ENCODE measurements around the gene CYB5B. TPM values are rescaled to one million over a fixed set of nuclear protein-coding genes. Genes with fewer than 3 reads are reported as not detected.

The CYB5B gene
- total and polyA plus RNA-seq, 2 donors (not counting 3 experiments of a cell fraction or from before 2014, with no cell fraction given) = 175 to 176 TPM

DNA sequence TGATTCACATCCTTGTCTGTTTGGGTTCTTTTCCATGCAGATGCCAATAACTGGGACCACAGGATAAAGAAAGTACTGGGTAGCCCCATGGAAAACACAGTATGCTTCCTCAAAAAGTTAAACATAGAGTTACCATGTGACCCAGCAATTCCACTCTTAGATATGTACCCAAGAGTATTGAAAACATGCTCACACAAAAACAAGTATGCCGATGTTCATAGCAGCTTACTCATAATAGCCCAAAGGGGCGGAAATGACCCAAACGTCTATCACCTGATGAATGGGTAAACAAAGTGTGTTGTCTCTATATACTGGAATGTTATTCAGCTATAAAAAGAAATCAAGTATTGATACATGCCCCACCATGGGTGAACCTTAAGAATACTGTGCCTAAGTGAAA lies 55.4 kb downstream of the CYB5B start:
- H3K4me2 ChIP-seq (ENCODE audit: insufficient read depth, low read length) = no peak overlapping the region
- H2AFZ ChIP-seq (ENCODE audit: low read depth, low read length) = no peak overlapping the region
- peaks cover 40% of the 10 kb centered on the region for H3K4me1 ChIP-seq (ENCODE audit: control insufficient read depth, extremely low read depth, insufficient read depth, low read length)
- H4K20me1 ChIP-seq (replicated peaks; ENCODE audit: control insufficient read depth, extremely low read depth, insufficient read depth, low read length) = no peaks in the 10 kb centered on the region
- dilution Hi-C loops (cut with MboI; ENCODE audit: extremely low pct_ligation_motif_present, low sequenced_read_pairs) = no loop called here
- H3K36me3 ChIP-seq (ENCODE audit: control insufficient read depth in 2 of 2, extremely low read depth in 1 of 2, insufficient read depth in 2 of 2, low read length in 2 of 2) = no peaks in the 10 kb centered on the region
- no peak overlapping the region for H3K27ac ChIP-seq (ENCODE audit: insufficient read depth, low read depth, low read length)
- H3K79me2 ChIP-seq (ENCODE audit: control insufficient read depth, insufficient read depth, low read length) = no peaks in the 10 kb centered on the region
- TF ChIP-seq FOS (IDR thresholded peaks at IDR 0.05; ENCODE audit: borderline replicate concordance, insufficient read depth, low read length) (no peak), POLR2AphosphoS5 (IDR thresholded peaks at IDR 0.05; ENCODE audit: insufficient read depth, low read depth, low read length) (no peak), GATA2 (IDR thresholded peaks at IDR 0.05; ENCODE audit: insufficient read depth, insufficient read length, low read depth, low read length) (no peak), POLR2A (IDR thresholded peaks at IDR 0.05; ENCODE audit: low read depth, low read length) (no peak), JUN (IDR thresholded peaks at IDR 0.05; ENCODE audit: borderline replicate concordance, insufficient read depth, insufficient read length, low read depth) (no peak), MYC (IDR thresholded peaks at IDR 0.05; ENCODE audit: low read depth, low read length) (no peak), EZH2 (IDR thresholded peaks at IDR 0.05; ENCODE audit: borderline replicate concordance, low read depth, low read length, severe bottlenecking) (no peak)
- TF ChIP-seq, protein P1, sequence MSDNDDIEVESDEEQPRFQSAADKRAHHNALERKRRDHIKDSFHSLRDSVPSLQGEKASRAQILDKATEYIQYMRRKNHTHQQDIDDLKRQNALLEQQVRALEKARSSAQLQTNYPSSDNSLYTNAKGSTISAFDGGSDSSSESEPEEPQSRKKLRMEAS (IDR thresholded peaks at IDR 0.05; ENCODE audit: insufficient read depth, insufficient read length) = no peak
- TF ChIP-seq, protein P2, sequence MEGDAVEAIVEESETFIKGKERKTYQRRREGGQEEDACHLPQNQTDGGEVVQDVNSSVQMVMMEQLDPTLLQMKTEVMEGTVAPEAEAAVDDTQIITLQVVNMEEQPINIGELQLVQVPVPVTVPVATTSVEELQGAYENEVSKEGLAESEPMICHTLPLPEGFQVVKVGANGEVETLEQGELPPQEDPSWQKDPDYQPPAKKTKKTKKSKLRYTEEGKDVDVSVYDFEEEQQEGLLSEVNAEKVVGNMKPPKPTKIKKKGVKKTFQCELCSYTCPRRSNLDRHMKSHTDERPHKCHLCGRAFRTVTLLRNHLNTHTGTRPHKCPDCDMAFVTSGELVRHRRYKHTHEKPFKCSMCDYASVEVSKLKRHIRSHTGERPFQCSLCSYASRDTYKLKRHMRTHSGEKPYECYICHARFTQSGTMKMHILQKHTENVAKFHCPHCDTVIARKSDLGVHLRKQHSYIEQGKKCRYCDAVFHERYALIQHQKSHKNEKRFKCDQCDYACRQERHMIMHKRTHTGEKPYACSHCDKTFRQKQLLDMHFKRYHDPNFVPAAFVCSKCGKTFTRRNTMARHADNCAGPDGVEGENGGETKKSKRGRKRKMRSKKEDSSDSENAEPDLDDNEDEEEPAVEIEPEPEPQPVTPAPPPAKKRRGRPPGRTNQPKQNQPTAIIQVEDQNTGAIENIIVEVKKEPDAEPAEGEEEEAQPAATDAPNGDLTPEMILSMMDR (IDR thresholded peaks at IDR 0.05; ENCODE audit: extremely low read depth in 1 of 2, insufficient read depth in 1 of 2, low read depth in 1 of 2, low read length in 2 of 2) = no peak
- H3K9ac ChIP-seq (replicated peaks; ENCODE audit: extremely low read depth, insufficient read depth, low read length) = no peak overlapping the region
- H3K9me3 ChIP-seq (replicated peaks; ENCODE audit: control insufficient read depth, insufficient read depth, low read length) = no peaks in the 10 kb centered on the region
- ChIA-PET POLR2A (no interaction called here), CTCF (no interaction called here)
- H3K9me1 ChIP-seq (replicated peaks; ENCODE audit: control insufficient read depth, extremely low read depth, insufficient read depth, low read length) = no peaks in the 10 kb centered on the region
- FAIRE-seq = no peak
- no TSS peak for BruUV-seq (replicated peaks)
- H3K27me3 ChIP-seq (ENCODE audit: control insufficient read depth in 2 of 2, insufficient read depth in 2 of 2, low read length in 2 of 2) = no peaks in the 10 kb centered on the region
- intact Hi-C loops (cut with micrococcal nuclease) = no loop called here
- DNase-seq (ENCODE audit: low read depth, low spot score) = no peak
- no peak overlapping the region for H3K4me3 ChIP-seq (replicated peaks in 1 of 3; ENCODE audit: insufficient read depth in 1 of 3, low read depth in 1 of 3, low read length in 3 of 3)

Measured in endothelial cell of umbilical vein (primary cell).